ENCODE data around the gene STAG1. TPM values are rescaled to one million over a fixed set of nuclear protein-coding genes. Genes with fewer than 3 reads are reported as not detected.
"Not testable (repeated sequence)": the region's sequence is repeated elsewhere in the genome, so short reads cannot be mapped to it uniquely, and the experiment has no call there.

STAG1 gene
- total RNA-seq, 2 experiments from 2014 or later, result 41.2 to 44.8 TPM

DNA sequence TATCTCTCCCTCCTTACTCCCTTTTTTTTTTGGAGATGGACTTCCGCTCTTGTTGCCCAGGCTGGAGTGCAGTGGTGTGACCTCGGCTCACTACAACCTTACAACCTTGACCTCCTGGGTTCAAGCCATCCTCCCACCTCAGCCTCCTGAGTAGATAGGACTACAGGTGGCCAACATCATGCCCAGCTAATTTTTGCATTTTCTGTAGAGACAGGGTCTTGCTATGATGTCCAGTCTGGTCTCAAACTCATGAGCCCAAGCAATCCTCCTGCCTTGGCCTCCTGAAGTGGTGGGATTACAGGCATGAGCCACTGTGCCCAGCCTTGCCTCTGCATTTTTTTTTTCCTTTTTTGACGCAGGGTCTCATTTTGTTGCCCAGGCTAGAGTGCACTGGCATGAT, 17.1 kb downstream of the STAG1 start:
- peaks cover 11% of the 10 kb centered on the region for H3K36me3 Mint-ChIP-seq
- no peak overlapping the region for H3K27ac Mint-ChIP-seq
- H3K27me3 Mint-ChIP-seq, result no peaks in the 10 kb centered on the region
- ATAC-seq (no peak), DNase-seq (no peak)
- H3K9me3 Mint-ChIP-seq (ENCODE audit: low read depth), result no peaks in the 10 kb centered on the region
- CTCF ChIA-PET, result interaction anchor here (1.2 kb wide), 1 partner anchor 17 kb away, joined by 4 read pairs; the partner anchor contains the start of gene STAG1
- H3K4me1 Mint-ChIP-seq, result peaks cover 34% of the 10 kb centered on the region
- H3K4me3 Mint-ChIP-seq, result no peak overlapping the region

DNA sequence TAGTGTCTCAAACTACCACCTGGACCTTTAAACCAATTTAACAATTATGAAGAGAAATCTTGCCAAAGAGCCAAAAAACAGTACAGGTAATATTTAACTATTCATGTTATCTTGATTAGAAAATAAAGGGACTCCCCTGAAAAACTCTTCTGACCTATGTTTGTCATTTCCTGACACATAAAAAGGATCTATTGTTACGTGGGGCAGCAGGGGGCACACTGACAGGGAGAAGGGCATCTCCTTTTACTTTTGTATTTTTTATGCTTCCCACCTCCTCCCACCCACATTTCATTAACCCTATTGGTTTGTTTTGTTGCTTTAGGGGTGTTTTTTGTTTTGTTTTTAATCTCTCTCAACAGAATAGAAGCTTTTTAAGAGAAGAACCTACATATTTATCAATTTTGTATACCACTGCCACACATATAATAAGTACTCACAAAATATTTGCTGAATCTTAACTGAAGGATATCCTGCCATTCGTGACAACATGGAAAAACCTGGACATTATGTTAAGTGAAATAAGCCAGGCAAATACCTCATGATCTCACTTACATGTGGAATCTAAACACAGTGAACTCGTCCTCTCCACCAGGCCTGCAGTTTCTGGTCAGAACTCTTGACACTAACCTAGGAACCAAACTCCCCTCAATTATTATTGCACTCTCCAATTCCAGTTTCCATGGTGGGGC, 17.7 kb downstream of the STAG1 start:
- ATAC-seq, result no peak
- Mint-ChIP-seq H3K4me3 (no peak overlapping the region), H3K27me3 (no peaks in the 10 kb centered on the region), H3K36me3 (peaks cover 9% of the 10 kb centered on the region), H3K4me1 (peaks cover 34% of the 10 kb centered on the region), H3K27ac (no peak overlapping the region), H3K9me3 (ENCODE audit: low read depth) (no peaks in the 10 kb centered on the region)
- no peak for DNase-seq
- CTCF ChIA-PET, result interaction anchor here (1.2 kb wide), 1 partner anchor 18 kb away, joined by 4 read pairs; the partner anchor contains the start of gene STAG1

- Mint-ChIP-seq H3K4me3 (no peak overlapping the region), H3K27me3 (no peaks in the 10 kb centered on the region), H3K27ac (no peak overlapping the region), H3K9me3 (ENCODE audit: low read depth) (no peaks in the 10 kb centered on the region), H3K4me1 (peaks cover 41% of the 10 kb centered on the region), H3K36me3 (peaks cover 9% of the 10 kb centered on the region)
- CTCF ChIA-PET, result no interaction called here
- ATAC-seq, result no peak
- DNase-seq, result no peak
These were observed 18.8 kb downstream of the STAG1 start for GRCh38 chr3:136733317-136733833.

GRCh38 chr3:136731274-136731884, 20.8 kb downstream of the STAG1 start:
- CTCF ChIA-PET, result interaction anchor here (1.6 kb wide), 1 partner anchor 21 kb away, joined by 8 read pairs; the partner anchor contains the start of gene STAG1
- no peak for DNase-seq
- H3K9me3 Mint-ChIP-seq (ENCODE audit: low read depth), result no peaks in the 10 kb centered on the region
- no peaks in the 10 kb centered on the region for H3K27me3 Mint-ChIP-seq
- no peak overlapping the region for H3K27ac Mint-ChIP-seq
- H3K36me3 Mint-ChIP-seq, result peaks cover 2% of the 10 kb centered on the region
- no peak for ATAC-seq
- peaks cover 42% of the 10 kb centered on the region for H3K4me1 Mint-ChIP-seq
- no peak overlapping the region for H3K4me3 Mint-ChIP-seq

DNA sequence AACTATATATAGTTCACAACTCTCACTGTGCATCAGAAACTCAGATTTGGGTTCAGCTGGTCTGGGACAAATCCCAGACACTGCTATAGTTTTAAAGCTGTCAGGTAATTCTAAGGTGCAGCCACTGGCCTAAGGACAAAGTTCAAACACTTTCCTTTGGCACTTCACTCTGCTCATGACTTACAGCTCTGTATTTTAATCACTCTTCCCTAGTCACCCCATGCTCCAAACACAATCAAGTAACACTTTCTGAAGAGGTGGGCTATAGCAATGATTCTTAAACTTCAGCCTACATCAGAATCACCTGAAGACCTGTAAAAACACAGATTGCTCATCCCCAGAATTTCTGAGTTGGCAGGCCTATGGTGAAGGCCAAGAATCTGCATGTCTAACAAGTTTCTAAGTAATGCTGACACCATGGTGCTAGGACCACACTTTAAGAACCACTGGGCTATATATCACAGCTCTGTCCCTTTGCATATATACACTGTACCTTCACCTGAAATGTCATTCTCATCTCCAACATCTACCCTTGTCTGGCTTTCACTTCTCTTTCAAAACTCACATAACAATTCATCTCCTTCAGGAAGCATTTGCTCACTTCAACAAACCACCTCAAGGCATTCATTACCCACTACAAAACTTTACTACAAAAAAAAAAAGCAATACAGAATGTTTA, 21.4 kb downstream of the STAG1 start:
- H3K9me3 Mint-ChIP-seq (ENCODE audit: low read depth), result no peaks in the 10 kb centered on the region
- no peak for DNase-seq
- no peak overlapping the region for H3K4me3 Mint-ChIP-seq
- no peak overlapping the region for H3K27ac Mint-ChIP-seq
- H3K36me3 Mint-ChIP-seq, result peaks cover 3% of the 10 kb centered on the region
- CTCF ChIA-PET, result interaction anchor here (1.3 to 1.6 kb wide), 2 partner anchors 22 to 40 kb away, joined by 5 to 8 read pairs; partner anchors contain the start of gene STAG1
- no peak for ATAC-seq
- peaks cover 45% of the 10 kb centered on the region for H3K4me1 Mint-ChIP-seq
- H3K27me3 Mint-ChIP-seq, result no peaks in the 10 kb centered on the region

DNA sequence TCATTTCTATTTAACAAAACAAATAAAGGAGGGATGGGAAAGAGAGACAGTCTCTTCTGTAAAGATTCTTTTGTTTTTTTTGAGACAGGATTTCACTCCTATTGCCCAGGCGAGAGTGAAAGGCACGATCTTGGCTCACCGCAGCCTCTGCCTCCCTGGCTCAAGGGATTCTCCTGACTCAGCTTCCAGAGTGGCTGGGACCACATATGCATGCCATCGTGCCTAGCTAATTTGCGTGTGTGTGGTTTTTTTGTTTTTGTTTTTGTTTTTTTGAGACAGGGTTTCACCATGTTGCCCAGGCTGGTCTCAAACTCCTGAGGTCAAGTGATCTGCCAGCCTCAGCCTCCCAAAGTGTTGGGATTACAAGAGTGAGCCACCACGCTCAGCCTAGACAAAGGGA, 23.3 kb downstream of the STAG1 start:
- no peak for ATAC-seq
- Mint-ChIP-seq H3K9me3 (ENCODE audit: low read depth) (no peaks in the 10 kb centered on the region), H3K27ac (no peak overlapping the region), H3K4me1 (peaks cover 39% of the 10 kb centered on the region), H3K4me3 (no peak overlapping the region), H3K27me3 (no peaks in the 10 kb centered on the region), H3K36me3 (peaks cover 7% of the 10 kb centered on the region)
- CTCF ChIA-PET, result interaction anchor here (0.7 kb wide), 1 partner anchor 13 kb away, joined by 3 read pairs; no protein-coding TSS in a partner anchor
- no peak for DNase-seq

DNA sequence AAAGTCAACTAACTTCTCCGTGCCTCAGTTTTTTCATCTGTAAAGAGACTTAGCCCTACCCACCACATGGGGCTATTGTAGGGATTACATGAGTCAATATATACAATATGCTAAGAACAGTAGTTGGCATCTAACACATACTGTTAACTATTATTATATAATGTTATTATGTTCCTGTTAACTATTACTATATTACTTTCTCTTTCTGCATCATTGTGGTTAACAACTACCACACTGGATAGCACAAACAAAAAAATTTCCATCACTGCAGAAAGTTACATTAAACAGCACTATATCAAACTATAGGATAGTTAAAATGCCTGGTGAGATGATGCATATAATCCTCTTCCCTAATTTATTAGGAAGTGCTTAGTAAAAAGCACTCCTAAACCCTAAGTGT, 23.7 kb downstream of the STAG1 start:
- Mint-ChIP-seq H3K27ac (no peak overlapping the region), H3K4me3 (no peak overlapping the region)
- CTCF ChIA-PET, result interaction anchor here (0.7 kb wide), 1 partner anchor 13 kb away, joined by 3 read pairs; no protein-coding TSS in a partner anchor

DNA sequence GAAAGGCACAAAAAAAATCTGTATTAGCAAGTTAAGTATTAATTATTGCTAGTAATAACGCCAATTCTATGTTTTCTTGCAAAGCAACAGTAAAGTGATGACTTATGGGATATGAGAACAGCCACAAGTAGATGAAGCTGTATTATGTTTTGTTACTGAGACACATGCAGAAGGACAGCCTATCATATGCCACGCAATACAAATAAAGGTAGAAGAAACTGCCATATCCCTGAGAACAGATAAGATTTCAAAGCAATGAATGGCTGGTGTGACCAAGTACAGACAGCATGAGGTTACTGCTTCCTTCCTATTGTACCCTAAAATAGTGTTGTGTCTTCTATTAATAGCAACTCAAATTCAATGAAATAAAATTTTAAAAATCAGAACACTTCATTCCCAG, 26.7 kb downstream of the STAG1 start:
- Mint-ChIP-seq H3K27me3 (no peaks in the 10 kb centered on the region), H3K27ac (no peak overlapping the region), H3K36me3 (peaks cover 13% of the 10 kb centered on the region), H3K4me3 (no peak overlapping the region), H3K4me1 (peaks cover 21% of the 10 kb centered on the region), H3K9me3 (ENCODE audit: low read depth) (no peaks in the 10 kb centered on the region)
- DNase-seq (no peak), ATAC-seq (no peak)
- CTCF ChIA-PET, result interaction anchor here (1.4 kb wide), 1 partner anchor 27 kb away, joined by 4 read pairs; no protein-coding TSS in a partner anchor

More for the DNA sequence above, 23.7 kb downstream of the STAG1 start:
- H3K27me3 Mint-ChIP-seq, result no peaks in the 10 kb centered on the region
- H3K36me3 Mint-ChIP-seq, result peaks cover 7% of the 10 kb centered on the region
- peaks cover 39% of the 10 kb centered on the region for H3K4me1 Mint-ChIP-seq
- no peaks in the 10 kb centered on the region for H3K9me3 Mint-ChIP-seq (ENCODE audit: low read depth)
- ATAC-seq (peak; percentile 23), DNase-seq (no peak)

GRCh38 chr3:136722916-136723315, 29.3 kb downstream of the STAG1 start:
- H3K4me1 Mint-ChIP-seq, result peaks cover 12% of the 10 kb centered on the region
- peaks cover 25% of the 10 kb centered on the region for H3K36me3 Mint-ChIP-seq
- H3K4me3 Mint-ChIP-seq; H3K9me3 Mint-ChIP-seq (ENCODE audit: low read depth); H3K27ac Mint-ChIP-seq; CTCF ChIA-PET; ATAC-seq; H3K27me3 Mint-ChIP-seq; DNase-seq: not testable (repeated sequence)

DNA sequence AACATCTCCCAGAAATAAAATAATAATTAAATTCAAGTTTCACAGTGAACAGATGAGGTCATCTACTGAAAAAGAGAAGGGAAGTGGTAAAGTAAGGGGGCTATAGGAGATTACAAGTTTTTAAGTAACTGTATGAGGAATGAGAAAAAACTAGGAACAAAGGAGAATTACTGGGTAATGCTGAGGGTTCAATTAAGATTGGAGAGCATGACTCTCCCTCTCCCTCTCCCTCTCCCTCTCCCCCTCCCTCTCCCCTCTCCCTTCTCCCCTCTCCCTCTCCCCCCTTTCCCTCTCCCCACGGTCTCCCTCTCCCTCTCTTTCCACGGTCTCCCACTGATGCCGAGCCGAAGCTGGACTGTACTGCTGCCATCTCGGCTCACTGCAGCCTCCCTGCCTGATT, 29.8 kb downstream of the STAG1 start:
- H3K36me3 Mint-ChIP-seq, result peaks cover 25% of the 10 kb centered on the region
- H3K27me3 Mint-ChIP-seq; CTCF ChIA-PET; DNase-seq; H3K4me3 Mint-ChIP-seq; ATAC-seq; H3K9me3 Mint-ChIP-seq (ENCODE audit: low read depth); H3K27ac Mint-ChIP-seq: not testable (repeated sequence)
- peaks cover 11% of the 10 kb centered on the region for H3K4me1 Mint-ChIP-seq

- Mint-ChIP-seq H3K4me3 (no peak overlapping the region), H3K9me3 (ENCODE audit: low read depth) (no peaks in the 10 kb centered on the region), H3K27me3 (no peaks in the 10 kb centered on the region), H3K27ac (no peak overlapping the region), H3K4me1 (peaks cover 5% of the 10 kb centered on the region), H3K36me3 (peaks cover 28% of the 10 kb centered on the region)
- CTCF ChIA-PET, result interaction anchor here (0.8 kb wide), 1 partner anchor 32 kb away, joined by 3 read pairs; the partner anchor contains the start of gene STAG1
- ATAC-seq (no peak), DNase-seq (no peak)
These were observed 32.1 kb downstream of the STAG1 start for GRCh38 chr3:136720091-136720490.

- CTCF ChIA-PET, result no interaction called here
- H3K36me3 Mint-ChIP-seq, result peaks cover 28% of the 10 kb centered on the region
- no peak overlapping the region for H3K27ac Mint-ChIP-seq
- no peaks in the 10 kb centered on the region for H3K27me3 Mint-ChIP-seq
- no peak for ATAC-seq
- H3K9me3 Mint-ChIP-seq (ENCODE audit: low read depth), result no peaks in the 10 kb centered on the region
- peaks cover 5% of the 10 kb centered on the region for H3K4me1 Mint-ChIP-seq
- no peak for DNase-seq
- H3K4me3 Mint-ChIP-seq, result no peak overlapping the region
These were observed 35.5 kb downstream of the STAG1 start for GRCh38 chr3:136716629-136717028.

- Mint-ChIP-seq H3K9me3 (ENCODE audit: low read depth) (no peaks in the 10 kb centered on the region), H3K36me3 (peaks cover 18% of the 10 kb centered on the region), H3K4me1 (peaks cover 5% of the 10 kb centered on the region), H3K27me3 (no peaks in the 10 kb centered on the region), H3K27ac (no peak overlapping the region), H3K4me3 (no peak overlapping the region)
- CTCF ChIA-PET, result no interaction called here
- ATAC-seq (no peak), DNase-seq (no peak)
These were observed 38.2 kb downstream of the STAG1 start for GRCh38 chr3:136714020-136714419.
